Pancreas (tissue), 10 donors: Measurements from ENCODE around the gene DIABLO. TPM values are rescaled to one million over a fixed set of nuclear protein-coding genes. Genes with fewer than 3 reads are reported as not detected.
A peak's percentile ranks its signal among the peaks of the same experiment; 100 is the strongest.
"Not testable (repeated sequence)": the region's sequence is repeated elsewhere in the genome, so short reads cannot be mapped to it uniquely, and the experiment has no call there.

Experiments
- ATAC-seq, 4 donors: fragments of 200-7000 bp; cut with Tn5 transposase; one replicate each; pipeline versions ENCODE4 v1.8.0 to v1.9.1; 2020; ENCODE audit warnings: mild to moderate bottlenecking in 4 of 4, moderate library complexity in 4 of 4
- DNase-seq, 6 donors: peaks; one replicate each; pipeline ENCODE4 v3.0.0-alpha.2; 2020
- FAIRE-seq: peaks from 2 replicates; lab custom pipeline; 2012; peaks lifted over from hg19 to GRCh38; lab: Jason Lieb, UNC
- H3K27ac ChIP-seq, 4 donors: fragments of 200-600 bp; sonication (generic); 1 replicate in 3 of 4; 2 replicates in 1 of 4; pipeline versions ENCODE4 v1.5.0 to v1.8.0; 2020
- H3K27me3 ChIP-seq, 4 donors: fragments of 200-600 bp; one replicate each; pipeline ENCODE4 v1.8.0; 2021
- H3K36me3 ChIP-seq, 3 donors: fragments of 200-600 bp; sonication (generic) in 1 of 3; one replicate each; pipeline versions ENCODE4 v1.5.0 to v1.8.0; 2020 to 2021
- H3K4me1 ChIP-seq, 3 donors: fragments of 200-600 bp; one replicate each; pipeline ENCODE4 v1.8.0; 2021
- H3K4me3 ChIP-seq, 4 donors: fragments of 200-600 bp; sonication (generic) in 2 of 4; one replicate each; pipeline versions ENCODE4 v1.5.0 to v1.8.0; 2020 to 2021
- H3K9me3 ChIP-seq, 4 donors: fragments of 200-600 bp; one replicate each; pipeline ENCODE4 v1.8.0; 2021
- CTCF ChIP-seq, 4 donors: fragments of 200-600 bp; sonication (generic) in 3 of 4; IDR thresholded peaks; one replicate each; pipeline versions ENCODE4 v1.5.0 to v1.8.0; 2021; ENCODE audit warnings: antibody characterized with exemption in 4 of 4
- WGBS, 2 donors: extraction: QIAGEN DNeasy Blood & Tissue Kit; methylation state at CpG; one replicate each; pipeline ENCODE4 v1.1.7; 2013; 5-methylcytosine and 5-hydroxymethylcytosine counted together
- intact Hi-C, 3 donors: fragments of 100-400 bp; cut with DNase I; formaldehyde crosslinking; loops; one replicate each; pipeline versions ENCODE4 v1.11.1 to v1.14.2; 2022
- polyA plus RNA-seq, 2 donors: library from polyadenylated mRNA; stranded (reverse); fragments of 200-250 nt; gene quantifications; one replicate each; pipeline ENCODE4 v1.2.3, GENCODE V29; 2013
- total RNA-seq, 6 donors: library from RNA; stranded (reverse); fragmentation: NEBNext Ultra II Directional in 4 of 6; extraction: Animal tissue kit (Norgen Biotek cat#: 25700) in 4 of 6; gene quantifications; one replicate each; pipeline versions ENCODE4 v1.2.1 to v1.2.4, GENCODE V29; 2021 to 2023
- donor health status: healthy with polysubstance abuse.
- donor health status: DM: no; HTN: no; CAD: no; lungs with moderate emphysema.
- donor health status: DM: no; HTN: no; CAD: no.
- donor health status: control.
- donor health status: control.
- donor health status: Bipolar disorder and iron deficiency.
- donor health status: DM: yes; HTN: yes; CAD: no.
- donor health status: DM: no; HTN: no; CAD: no.
- donor health status: DM: no; HTN: no; CAD: no.
- donor health status: DM: yes; HTN: yes; CAD: no.

Gene DIABLO
- total and polyA plus RNA-seq, 8 donors = 13.2 to 42.1 (median 18.3) TPM

GRCh38 chr12:122265476-122265875 is 39.6 kb upstream of the DIABLO start:
- peak overlapping the region in 3 of 4 donors; percentile 82 to 90 (median 87) for H3K27ac ChIP-seq
- 7 to 19% methylated on average over 1 of the region's 1 CpG for WGBS, 2 donors
- FAIRE-seq = no peak
- TF ChIP-seq CTCF (IDR thresholded peaks at IDR 0.05) = no peak
- H3K9me3 ChIP-seq = no peaks in the 10 kb centered on the region
- intact Hi-C loops = no loop called here
- ATAC-seq = no peak
- H3K4me1 ChIP-seq = peaks cover 0 to 8% (median 0%) of the 10 kb centered on the region in 3 donors
- H3K4me3 ChIP-seq = peak overlapping the region; percentile 56 to 92 (median 76)
- H3K36me3 ChIP-seq = peaks cover 0 to 22% (median 10%) of the 10 kb centered on the region in 3 donors
- no peak for DNase-seq
- H3K27me3 ChIP-seq = no peaks in the 10 kb centered on the region

DNA sequence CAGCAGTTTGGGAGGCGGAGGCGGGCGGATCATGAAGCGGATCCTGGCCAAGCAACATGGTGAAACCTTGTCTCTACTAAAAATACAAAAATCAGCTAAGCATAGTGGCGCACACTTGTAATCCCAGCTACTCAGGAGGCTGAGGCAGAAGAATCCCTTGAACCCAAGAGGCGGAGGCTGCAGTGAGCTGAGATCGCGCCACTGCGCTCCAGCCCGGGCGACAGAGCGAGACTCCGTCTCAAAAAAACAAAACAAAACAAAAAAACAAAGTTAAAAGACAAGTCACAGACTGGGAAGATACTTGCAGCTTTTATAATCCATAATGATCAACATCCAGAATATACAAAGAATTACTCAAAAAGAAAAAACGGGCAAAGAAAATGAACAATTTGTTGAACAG is 34.9 kb upstream of the DIABLO start:
- 90 to 99% methylated on average over 13 to 14 of the region's 14 CpGs for WGBS, 2 donors
- H3K9me3 ChIP-seq, FAIRE-seq, intact Hi-C loops, H3K4me1 ChIP-seq, ATAC-seq, H3K27me3 ChIP-seq, H3K4me3 ChIP-seq, DNase-seq, H3K27ac ChIP-seq: not testable (repeated sequence)
- H3K36me3 ChIP-seq = peaks cover 4 to 41% (median 11%) of the 10 kb centered on the region in 3 donors

GRCh38 chr12:122258939-122259338 is 33.1 kb upstream of the DIABLO start:
- H3K27ac ChIP-seq, ATAC-seq, H3K9me3 ChIP-seq, intact Hi-C loops, H3K4me1 ChIP-seq, DNase-seq, H3K4me3 ChIP-seq, H3K27me3 ChIP-seq, FAIRE-seq: not testable (repeated sequence)
- peaks cover 4 to 41% (median 11%) of the 10 kb centered on the region in 3 donors for H3K36me3 ChIP-seq
- 92 to 94% methylated on average over 3 to 4 of the region's 4 CpGs for WGBS, 2 donors

DNA sequence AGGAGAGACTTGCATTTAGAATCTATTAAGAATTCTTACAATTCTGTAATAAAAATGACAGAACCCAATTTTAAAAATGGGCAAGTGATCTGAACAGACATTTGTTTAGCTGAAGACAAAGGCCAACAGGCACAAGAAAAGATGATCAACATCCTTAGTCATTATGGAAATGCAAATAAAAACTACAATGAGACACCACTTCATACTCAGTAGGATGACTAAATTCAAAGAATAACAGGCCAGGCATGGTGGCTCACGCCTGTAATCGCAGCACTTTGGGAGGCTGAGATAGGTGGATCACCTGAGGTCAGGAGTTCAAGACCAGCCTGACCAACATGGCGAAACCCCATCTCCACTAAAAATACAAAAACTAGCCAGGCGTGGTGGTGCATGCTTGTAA is 32.6 kb upstream of the DIABLO start:
- H3K9me3 ChIP-seq, H3K27ac ChIP-seq, ATAC-seq, FAIRE-seq, H3K4me1 ChIP-seq, intact Hi-C loops, H3K4me3 ChIP-seq, DNase-seq, H3K27me3 ChIP-seq: not testable (repeated sequence)
- WGBS, 2 donors = 93 to 100% methylated on average over 4 of the region's 4 CpGs
- H3K36me3 ChIP-seq = peaks cover 4 to 41% (median 11%) of the 10 kb centered on the region in 3 donors

DNA sequence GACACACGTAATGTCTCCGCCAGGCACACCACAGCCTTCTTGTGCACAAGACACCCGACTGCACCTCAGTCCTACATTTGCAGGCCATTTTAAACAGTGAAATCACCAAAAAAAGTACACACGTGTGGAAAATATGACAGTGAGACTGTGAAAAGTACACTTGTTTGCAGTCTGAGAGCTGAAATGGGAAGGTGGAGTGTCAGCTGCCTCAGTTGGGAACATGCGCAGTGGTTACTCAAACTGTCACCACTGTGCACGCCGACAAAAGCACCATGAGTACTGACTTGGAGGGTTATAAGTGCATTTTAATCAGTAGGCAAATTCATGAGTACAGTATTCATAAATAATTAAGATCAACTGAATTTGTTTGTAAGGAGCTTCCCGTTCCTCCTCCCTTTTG is 24.7 kb upstream of the DIABLO start:
- no peaks in the 10 kb centered on the region for H3K4me1 ChIP-seq
- TF ChIP-seq CTCF (IDR thresholded peaks at IDR 0.05) = no peak
- H3K27ac ChIP-seq = no peak overlapping the region
- H3K36me3 ChIP-seq = peaks cover 0 to 9% (median 0%) of the 10 kb centered on the region in 3 donors
- no peak overlapping the region for H3K4me3 ChIP-seq
- H3K27me3 ChIP-seq = no peaks in the 10 kb centered on the region
- WGBS, 2 donors = 89 to 94% methylated on average over 8 of the region's 8 CpGs
- H3K9me3 ChIP-seq = no peaks in the 10 kb centered on the region
- intact Hi-C loops = no loop called here
- FAIRE-seq (no peak), DNase-seq (no peak), ATAC-seq (peak in 2 of 4 donors; percentile 40 to 47)

- TF ChIP-seq CTCF (IDR thresholded peaks at IDR 0.05) = no peak
- Histone ChIP-seq H3K4me1 (no peaks in the 10 kb centered on the region), H3K36me3 (peaks cover 0 to 9% (median 0%) of the 10 kb centered on the region in 3 donors), H3K4me3 (no peak overlapping the region), H3K9me3 (no peaks in the 10 kb centered on the region), H3K27me3 (no peaks in the 10 kb centered on the region), H3K27ac (no peak overlapping the region)
- intact Hi-C loops = no loop called here
- no peak for FAIRE-seq
- no peak for DNase-seq
- ATAC-seq = peak in 2 of 4 donors; percentile 51 to 61
- 87 to 94% methylated on average over 6 of the region's 6 CpGs for WGBS, 2 donors
Observed at GRCh38 chr12:122250047-122250446, 24.2 kb upstream of the DIABLO start.
